ENCODE data around the gene TNNT3. TPM values are rescaled to one million over a fixed set of nuclear protein-coding genes. Genes with fewer than 3 reads are reported as not detected.

Gene TNNT3
- total RNA-seq, 1 experiment from 2014 or later = not detected

DNA sequence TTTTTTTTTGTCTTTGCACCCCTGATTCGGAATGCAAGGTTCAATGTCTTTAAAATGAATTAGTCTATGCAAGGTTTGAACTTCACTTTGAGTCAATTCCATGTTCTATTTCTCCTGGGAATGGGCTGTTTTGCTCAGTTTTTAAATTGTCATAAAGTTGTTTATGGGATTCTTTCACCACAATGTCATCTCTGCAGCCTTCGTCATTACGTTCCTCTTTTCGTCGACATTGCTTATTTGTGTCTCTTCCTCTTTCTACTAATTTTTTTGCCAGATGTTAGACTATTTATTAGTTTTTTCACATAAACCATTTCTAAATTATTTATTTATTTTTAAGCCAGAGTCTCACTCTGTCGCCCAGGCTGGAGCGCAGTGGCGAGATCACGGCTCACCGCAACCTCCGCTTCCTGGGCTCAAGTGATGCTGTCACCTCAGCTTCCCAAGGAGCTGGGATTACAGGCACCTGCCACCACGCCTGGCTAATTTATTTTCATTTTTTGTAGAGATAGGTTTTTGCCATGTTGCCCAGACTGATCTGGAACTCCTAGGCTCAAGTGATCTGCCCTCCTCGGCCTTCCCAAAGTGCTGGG lies 7.1 kb upstream of the TNNT3 start:
- CTCF ChIA-PET = no interaction called here
- Mint-ChIP-seq H3K36me3 (ENCODE audit: insufficient read depth, unreplicated experiment) (peaks cover 5% of the 10 kb centered on the region), H3K27me3 (ENCODE audit: unreplicated experiment) (peaks cover 76% of the 10 kb centered on the region), H3K27ac (ENCODE audit: unreplicated experiment) (no peak overlapping the region), H3K4me3 (ENCODE audit: low read depth, unreplicated experiment) (no peak overlapping the region), H3K4me1 (ENCODE audit: low read depth, unreplicated experiment) (no peaks in the 10 kb centered on the region), H3K9me3 (ENCODE audit: low read depth, unreplicated experiment) (peaks cover 3% of the 10 kb centered on the region)
- TF ChIP-seq CTCF (IDR thresholded peaks at IDR 0.05; ENCODE audit: unreplicated experiment) = no peak
- no peak for DNase-seq
- intact Hi-C loops (cut with micrococcal nuclease; ENCODE audit: unreplicated experiment) = no loop called here
- BruUV-seq (replicated peaks) = no TSS peak

DNA sequence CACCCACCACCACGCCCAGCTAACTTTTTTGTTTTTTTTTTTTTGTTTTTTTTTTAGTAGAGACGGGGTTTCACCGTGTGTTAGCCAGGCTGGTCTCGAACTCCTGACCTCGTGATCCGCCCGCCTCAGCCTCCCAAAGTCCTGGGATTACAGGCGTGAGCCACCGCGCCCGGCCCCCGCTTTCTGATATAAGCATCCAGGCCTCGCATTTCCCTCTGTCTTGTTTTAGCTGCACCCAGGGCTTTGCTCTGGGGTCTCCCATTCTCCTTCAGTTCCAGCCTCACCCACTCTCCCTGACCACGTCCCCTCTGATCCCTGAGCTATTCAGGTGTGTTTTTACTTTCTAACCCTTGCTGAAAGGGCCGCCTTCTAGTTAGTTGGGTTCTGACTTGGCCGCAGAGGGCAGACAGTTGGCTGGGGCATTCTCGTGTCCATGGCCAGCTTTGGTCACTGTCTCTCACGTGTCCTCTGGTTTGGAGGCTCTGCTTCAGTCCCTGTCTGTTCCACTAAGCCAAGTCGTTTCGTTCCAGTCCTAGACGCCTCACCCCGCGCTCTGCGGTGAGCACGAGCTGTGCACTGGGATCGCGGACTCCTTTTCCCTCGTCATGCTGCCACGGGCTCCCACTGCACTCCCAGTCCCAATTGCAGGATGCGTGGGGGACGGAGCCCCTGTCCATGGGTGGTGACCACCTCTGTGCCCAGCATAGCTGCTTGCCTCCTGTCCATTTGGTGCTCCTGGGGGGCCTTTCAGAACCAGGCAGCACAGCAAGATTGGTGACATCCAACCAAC lies 6.0 kb upstream of the TNNT3 start:
- intact Hi-C loops (cut with micrococcal nuclease; ENCODE audit: unreplicated experiment) = no loop called here
- H3K9me3 Mint-ChIP-seq (ENCODE audit: low read depth, unreplicated experiment) = peaks cover 3% of the 10 kb centered on the region
- H3K4me1 Mint-ChIP-seq (ENCODE audit: low read depth, unreplicated experiment) = no peaks in the 10 kb centered on the region
- H3K36me3 Mint-ChIP-seq (ENCODE audit: insufficient read depth, unreplicated experiment) = peaks cover 5% of the 10 kb centered on the region
- DNase-seq = no peak
- no peak for TF ChIP-seq CTCF (IDR thresholded peaks at IDR 0.05; ENCODE audit: unreplicated experiment)
- H3K4me3 Mint-ChIP-seq (ENCODE audit: low read depth, unreplicated experiment) = no peak overlapping the region
- H3K27me3 Mint-ChIP-seq (ENCODE audit: unreplicated experiment) = peaks cover 65% of the 10 kb centered on the region
- CTCF ChIA-PET = no interaction called here
- BruUV-seq (replicated peaks) = no TSS peak
- no peak overlapping the region for H3K27ac Mint-ChIP-seq (ENCODE audit: unreplicated experiment)

GRCh38 chr11:1915795-1916131 lies 3.7 kb upstream of the TNNT3 start:
- DNase-seq = no peak
- H3K27me3 Mint-ChIP-seq (ENCODE audit: unreplicated experiment) = peaks cover 65% of the 10 kb centered on the region
- H3K4me1 Mint-ChIP-seq (ENCODE audit: low read depth, unreplicated experiment) = no peaks in the 10 kb centered on the region
- no TSS peak for BruUV-seq (replicated peaks)
- H3K27ac Mint-ChIP-seq (ENCODE audit: unreplicated experiment) = no peak overlapping the region
- TF ChIP-seq CTCF (IDR thresholded peaks at IDR 0.05; ENCODE audit: unreplicated experiment) = no peak
- H3K36me3 Mint-ChIP-seq (ENCODE audit: insufficient read depth, unreplicated experiment) = peaks cover 5% of the 10 kb centered on the region
- peaks cover 3% of the 10 kb centered on the region for H3K9me3 Mint-ChIP-seq (ENCODE audit: low read depth, unreplicated experiment)
- H3K4me3 Mint-ChIP-seq (ENCODE audit: low read depth, unreplicated experiment) = no peak overlapping the region
- intact Hi-C loops (cut with micrococcal nuclease; ENCODE audit: unreplicated experiment) = no loop called here
- CTCF ChIA-PET = no interaction called here

- Mint-ChIP-seq H3K36me3 (ENCODE audit: insufficient read depth, unreplicated experiment) (peaks cover 5% of the 10 kb centered on the region), H3K27me3 (ENCODE audit: unreplicated experiment) (peaks cover 65% of the 10 kb centered on the region), H3K4me1 (ENCODE audit: low read depth, unreplicated experiment) (no peaks in the 10 kb centered on the region), H3K9me3 (ENCODE audit: low read depth, unreplicated experiment) (peaks cover 3% of the 10 kb centered on the region), H3K4me3 (ENCODE audit: low read depth, unreplicated experiment) (no peak overlapping the region), H3K27ac (ENCODE audit: unreplicated experiment) (no peak overlapping the region)
- intact Hi-C loops (cut with micrococcal nuclease; ENCODE audit: unreplicated experiment) = no loop called here
- no TSS peak for BruUV-seq (replicated peaks)
- DNase-seq = no peak
- CTCF ChIA-PET = interaction anchor here (1.5 kb wide), 1 partner anchor 222 kb away, joined by 5 read pairs; no protein-coding TSS in a partner anchor
- TF ChIP-seq CTCF (IDR thresholded peaks at IDR 0.05; ENCODE audit: unreplicated experiment) = no peak
These were observed 3.1 kb upstream of the TNNT3 start for GRCh38 chr11:1916132-1916985.
